HEK293 (cell line): ENCODE measurements around the gene F10.
"Not testable (repeated sequence)": the region's sequence is repeated elsewhere in the genome, so short reads cannot be mapped to it uniquely, and the experiment has no call there.

Source experiments
- CTCF ChIA-PET: fragments of 350-600 bp; formaldehyde crosslinking; extraction: SDS; loops from one replicate; lab custom pipeline; 2021; ENCODE audit warnings: antibody characterized with exemption; lab: Yijun Ruan, JAX
- POLR2A ChIA-PET: fragments of 300-600 bp; formaldehyde crosslinking; extraction: SDS; loops from one replicate; lab custom pipeline; 2020; ENCODE audit warnings: antibody characterized with exemption, inconsistent platforms; lab: Yijun Ruan, JAX
- H3K27ac ChIP-seq: fragments of 200-500 bp; sonication (Bioruptor generic); 2 replicates; pipeline ENCODE4 v1.5.1; 2014; ENCODE audit warnings: low read depth, low read length, control low read depth, inconsistent platforms; ENCODE audit errors: extremely low read depth
- H3K36me3 ChIP-seq, 2 experiments: fragments of 200-500 bp in 1 of 2; sonication (Bioruptor generic) in 1 of 2; 1 replicate in 1 of 2; 2 replicates in 1 of 2; pipeline ENCODE4 v1.5.1; 2014 to 2017; ENCODE audit warnings: inconsistent platforms in 2 of 2, low read length in 2 of 2; ENCODE audit not compliant: control insufficient read depth in 2 of 2, insufficient read depth in 1 of 2
- H3K4me1 ChIP-seq: fragments of 200-500 bp; sonication (Bioruptor generic); 2 replicates; pipeline ENCODE4 v1.5.1; 2014; ENCODE audit warnings: mild to moderate bottlenecking, low read length, inconsistent platforms; ENCODE audit not compliant: control insufficient read depth, insufficient read depth
- H3K4me3 ChIP-seq: 2 replicates; pipeline ENCODE4 v1.5.1; 2011; ENCODE audit warnings: low read depth, mild to moderate bottlenecking, control low read depth, low read length, moderate library complexity
- H3K9me3 ChIP-seq: fragments of 200-500 bp; sonication (Bioruptor generic); 2 replicates; pipeline ENCODE4 v1.5.1; 2014; ENCODE audit warnings: low read depth, low read length, inconsistent platforms; ENCODE audit not compliant: control insufficient read depth, insufficient read depth
- BCL6B ChIP-seq: fragments of 450-650 bp; formaldehyde crosslinking; IDR thresholded peaks from 2 replicates; pipeline ENCODE4 v1.5.1; 2017; ENCODE audit warnings: missing biosample characterization, missing genetic modification characterization
- EGR2 ChIP-seq: fragments of 450-650 bp; formaldehyde crosslinking; IDR thresholded peaks from 2 replicates; pipeline ENCODE4 v1.5.1; 2016; ENCODE audit warnings: low read depth, missing biosample characterization, missing genetic modification characterization
- GFI1B ChIP-seq: fragments of 450-650 bp; formaldehyde crosslinking; IDR thresholded peaks from 2 replicates; pipeline ENCODE4 v1.5.1; 2016; ENCODE audit warnings: missing biosample characterization, missing genetic modification characterization
- IKZF3 ChIP-seq: fragments of 450-650 bp; IDR thresholded peaks from 2 replicates; pipeline ENCODE4 v1.5.0; 2018; ENCODE audit warnings: missing biosample characterization, mild to moderate bottlenecking, missing genetic modification characterization, moderate library complexity
- PBX3 ChIP-seq: sonication (generic); formaldehyde crosslinking; IDR thresholded peaks from 2 replicates; pipeline ENCODE4 v1.8.1; 2022; ENCODE audit warnings: mild to moderate bottlenecking, moderate library complexity, missing genetic modification reagents
- SALL2 ChIP-seq: fragments of 450-650 bp; formaldehyde crosslinking; IDR thresholded peaks from 2 replicates; pipeline ENCODE4 v1.5.0; 2017; ENCODE audit warnings: missing biosample characterization, mild to moderate bottlenecking, missing genetic modification characterization, borderline replicate concordance
- YY1 ChIP-seq: fragments of 450-650 bp; formaldehyde crosslinking; IDR thresholded peaks from 2 replicates; pipeline ENCODE4 v1.5.1; 2018; ENCODE audit warnings: missing biosample characterization, missing genetic modification characterization
- YY2 ChIP-seq: fragments of 450-650 bp; formaldehyde crosslinking; IDR thresholded peaks from 2 replicates; pipeline ENCODE4 v1.5.1; 2016; ENCODE audit warnings: missing biosample characterization, missing genetic modification characterization
- ZBTB48 ChIP-seq: fragments of 450-650 bp; formaldehyde crosslinking; IDR thresholded peaks from 2 replicates; pipeline ENCODE4 v1.5.1; 2016; ENCODE audit warnings: missing biosample characterization, missing genetic modification characterization
- ZBTB8A ChIP-seq: fragments of 450-650 bp; formaldehyde crosslinking; IDR thresholded peaks from 2 replicates; pipeline ENCODE4 v1.5.1; 2016; ENCODE audit warnings: missing biosample characterization, missing genetic modification characterization
- ZEB2 ChIP-seq: fragments of 450-650 bp; formaldehyde crosslinking; IDR thresholded peaks from 2 replicates; pipeline ENCODE4 v1.5.1; 2016; ENCODE audit warnings: missing biosample characterization, missing genetic modification characterization
- ZNF10 ChIP-seq: fragments of 450-650 bp; formaldehyde crosslinking; IDR thresholded peaks from 2 replicates; pipeline ENCODE4 v1.5.1; 2017; ENCODE audit warnings: missing biosample characterization, missing genetic modification characterization
- ZNF133 ChIP-seq: fragments of 450-650 bp; formaldehyde crosslinking; IDR thresholded peaks from 2 replicates; pipeline ENCODE4 v1.5.1; 2016; ENCODE audit warnings: missing biosample characterization, missing genetic modification characterization
- ZNF157 ChIP-seq: fragments of 450-650 bp; formaldehyde crosslinking; IDR thresholded peaks from 2 replicates; pipeline ENCODE4 v1.5.1; 2016; ENCODE audit warnings: missing biosample characterization, missing genetic modification characterization
- ZNF302 ChIP-seq: fragments of 450-650 bp; formaldehyde crosslinking; IDR thresholded peaks from 2 replicates; pipeline ENCODE4 v1.5.1; 2016; ENCODE audit warnings: missing biosample characterization, missing genetic modification characterization, low read depth
- ZNF449 ChIP-seq: fragments of 450-650 bp; formaldehyde crosslinking; IDR thresholded peaks from 2 replicates; pipeline ENCODE4 v1.5.1; 2017; ENCODE audit warnings: missing biosample characterization, mild to moderate bottlenecking, missing genetic modification characterization, moderate library complexity
- ZNF530 ChIP-seq: fragments of 450-650 bp; formaldehyde crosslinking; IDR thresholded peaks from 2 replicates; pipeline ENCODE4 v1.5.1; 2016; ENCODE audit warnings: low read depth, missing biosample characterization, missing genetic modification characterization
- ZNF561 ChIP-seq: fragments of 450-650 bp; IDR thresholded peaks from 2 replicates; pipeline ENCODE4 v1.5.1; 2018; ENCODE audit warnings: missing biosample characterization, missing genetic modification characterization, borderline replicate concordance
- ZNF585B ChIP-seq: fragments of 450-650 bp; formaldehyde crosslinking; IDR thresholded peaks from 2 replicates; pipeline ENCODE4 v1.5.1; 2016; ENCODE audit warnings: missing biosample characterization, missing genetic modification characterization
- ZNF600 ChIP-seq: fragments of 450-650 bp; formaldehyde crosslinking; IDR thresholded peaks from 2 replicates; pipeline ENCODE4 v1.5.1; 2016; ENCODE audit warnings: missing biosample characterization, missing genetic modification characterization
- ZNF626 ChIP-seq: fragments of 450-650 bp; sonication (Bioruptor Pico); formaldehyde crosslinking; IDR thresholded peaks from 2 replicates; pipeline ENCODE4 v1.5.1; 2018; ENCODE audit warnings: missing biosample characterization, missing genetic modification characterization, inconsistent platforms
- ZNF654 ChIP-seq: fragments of 450-650 bp; formaldehyde crosslinking; IDR thresholded peaks from 2 replicates; pipeline ENCODE4 v1.5.1; 2016; ENCODE audit warnings: low read depth, missing biosample characterization, missing genetic modification characterization
- ZNF701 ChIP-seq: fragments of 450-650 bp; formaldehyde crosslinking; IDR thresholded peaks from 2 replicates; pipeline ENCODE4 v1.5.1; 2016; ENCODE audit warnings: missing biosample characterization, missing genetic modification characterization
- ZNF792 ChIP-seq: fragments of 450-650 bp; formaldehyde crosslinking; IDR thresholded peaks from 2 replicates; pipeline ENCODE4 v1.5.1; 2016; ENCODE audit warnings: missing biosample characterization, missing genetic modification characterization
- ZSCAN5A ChIP-seq: fragments of 450-650 bp; formaldehyde crosslinking; IDR thresholded peaks from 2 replicates; pipeline ENCODE4 v1.5.1; 2016; ENCODE audit warnings: missing biosample characterization, missing genetic modification characterization

F10 gene

GRCh38 chr13:113160983-113161382 is 38.4 kb downstream of the F10 start (continued):
- TF ChIP-seq ZNF133 (tag by site-specific recombination), result no peak
- TF ChIP-seq BCL6B (tag by site-specific recombination), result no peak
- no peak for TF ChIP-seq ZBTB48
- TF ChIP-seq ZNF530, result no peak
- no peak for TF ChIP-seq ZNF654
- no peak for TF ChIP-seq ZNF561 (tag by site-specific recombination)

- TF ChIP-seq YY1 (no peak), EGR2 (no peak), ZNF701 (tag by site-specific recombination) (no peak), ZNF626 (tag by site-specific recombination) (no peak), ZEB2 (no peak), ZNF585B (tag by site-specific recombination) (no peak), SALL2 (tag by site-specific recombination) (no peak), ZNF10 (no peak), ZNF157 (tag by site-specific recombination) (no peak), ZSCAN5A (tag by site-specific recombination) (no peak), BCL6B (tag by site-specific recombination) (no peak), GFI1B (tag by site-specific recombination) (no peak), ZNF302 (tag by site-specific recombination) (no peak), ZNF600 (no peak), ZBTB8A (tag by site-specific recombination) (no peak), ZNF792 (tag by site-specific recombination) (no peak), ZNF449 (tag by site-specific recombination) (no peak), YY2 (tag by site-specific recombination) (no peak), PBX3 (CRISPR knock-in tag) (no peak), IKZF3 (tag by site-specific recombination) (no peak)
- TF ChIP-seq, all 188 proteins: peak for 0
- Histone ChIP-seq H3K9me3 (no peaks in the 10 kb centered on the region), H3K4me1 (no peaks in the 10 kb centered on the region), H3K27ac (no peak overlapping the region), H3K36me3 (no peaks in the 10 kb centered on the region), H3K4me3 (no peak overlapping the region)
- CTCF ChIA-PET, result interaction anchor here (0.7 kb wide), 1 partner anchor 48 kb away, joined by 3 read pairs; no protein-coding TSS in a partner anchor
- POLR2A ChIA-PET, result no interaction called here
Measured at GRCh38 chr13:113161433-113161832, 38.8 kb downstream of the F10 start.

GRCh38 chr13:113161975-113162374 is 39.4 kb downstream of the F10 start:
- H3K36me3 ChIP-seq, H3K4me1 ChIP-seq, POLR2A ChIA-PET, H3K9me3 ChIP-seq, CTCF ChIA-PET, H3K4me3 ChIP-seq, H3K27ac ChIP-seq: not testable (repeated sequence)
